HepG2 (cell line): ENCODE measurements around the gene CERS6. TPM values are rescaled to one million over a fixed set of nuclear protein-coding genes. Genes with fewer than 3 reads are reported as not detected.

Source experiments
- ATAC-seq: fragments of 200-7000 bp; cut with Tn5 transposase; 3 replicates; pipeline ENCODE4 v1.9.1; 2020; ENCODE audit warnings: mild to moderate bottlenecking, moderate library complexity
- BruUV-seq: library from RNA; stranded (reverse); fragments of 400-500 nt; replicated peaks from 2 replicates; lab custom pipeline; 2021; lab: Mats Ljungman, UMichigan
- CTCF ChIA-PET: fragments of 300-600 bp; formaldehyde crosslinking; extraction: SDS; loops from one replicate; lab custom pipeline; 2021; ENCODE audit warnings: low total read pairs, inconsistent platforms, low intra/inter-chr PET ratio; lab: Yijun Ruan, JAX
- POLR2A ChIA-PET: fragments of 350-600 bp; sonication (Branson Sonifier 250); formaldehyde crosslinking; loops from one replicate; lab custom pipeline; 2020; ENCODE audit warnings: antibody characterized with exemption, inconsistent platforms; lab: Yijun Ruan, JAX
- DNase-seq: peaks from one replicate; pipeline ENCODE4 v3.0.0-alpha.2; 2015; ENCODE audit warnings: low spot score
- FAIRE-seq: peaks from 3 replicates; lab custom pipeline; 2011; peaks lifted over from hg19 to GRCh38; lab: Jason Lieb, UNC
- H2AFZ ChIP-seq: one replicate; pipeline ENCODE4 v1.6.1; 2011; ENCODE audit warnings: low read length, inconsistent platforms
- H3K27ac ChIP-seq: fragments of 300-600 bp; 3 replicates; pipeline ENCODE4 v1.8.0; 2011; ENCODE audit warnings: mixed run types, mild to moderate bottlenecking, mixed read lengths, low read length, inconsistent platforms; ENCODE audit not compliant: insufficient read depth; ENCODE audit errors: extremely low read length
- H3K27me3 ChIP-seq, 2 experiments: fragments of 200-600 bp in 1 of 2; 2 replicates in 1 of 2; 3 replicates in 1 of 2; pipeline versions ENCODE4 v1.6.0 to v1.8.0; 2011; ENCODE audit warnings: low read length in 2 of 2, mild to moderate bottlenecking in 2 of 2, moderate library complexity in 2 of 2, inconsistent platforms in 1 of 2; ENCODE audit not compliant: insufficient read depth in 2 of 2, control insufficient read depth in 1 of 2
- H3K36me3 ChIP-seq, 2 experiments: fragments of 200-600 bp in 1 of 2; replicated peaks in 1 of 2; 2 replicates in 1 of 2; 3 replicates in 1 of 2; pipeline versions ENCODE4 v1.5.1 to v1.8.0; 2011; ENCODE audit warnings: low read length in 2 of 2, inconsistent platforms in 1 of 2; ENCODE audit not compliant: insufficient read depth in 2 of 2, control insufficient read depth in 1 of 2
- H3K4me1 ChIP-seq: 2 replicates; pipeline ENCODE4 v1.5.1; 2012; ENCODE audit warnings: low read length, inconsistent platforms; ENCODE audit not compliant: insufficient read depth
- H3K4me2 ChIP-seq: 2 replicates; pipeline ENCODE4 v1.6.0; 2011; ENCODE audit warnings: low read depth, low read length, inconsistent platforms
- H3K4me3 ChIP-seq, 3 experiments: fragments of 200-600 bp in 1 of 3; sonication (generic), shearing (Covaris generic) in 1 of 3; replicated peaks in 1 of 3; 2 replicates each; pipeline ENCODE4 v1.5.1; 2011 to 2016; ENCODE audit warnings: low read length in 3 of 3, inconsistent platforms in 2 of 3, low read depth in 2 of 3, mild to moderate bottlenecking in 2 of 3, control low read depth in 1 of 3, mixed read lengths in 1 of 3; ENCODE audit not compliant: insufficient read depth in 1 of 3
- H3K79me2 ChIP-seq: one replicate; pipeline ENCODE4 v1.6.1; 2011; ENCODE audit warnings: low read length, inconsistent platforms; ENCODE audit not compliant: insufficient read depth
- H3K9ac ChIP-seq: 2 replicates; pipeline ENCODE4 v1.6.0; 2011; ENCODE audit warnings: mild to moderate bottlenecking, low read depth, low read length, inconsistent platforms; ENCODE audit not compliant: insufficient read depth
- H3K9me3 ChIP-seq: 2 replicates; pipeline ENCODE4 v1.5.1; 2012; ENCODE audit warnings: mild to moderate bottlenecking, low read length
- H4K20me1 ChIP-seq: 2 replicates; pipeline ENCODE4 v1.6.0; 2011; ENCODE audit warnings: inconsistent platforms, mild to moderate bottlenecking, low read length, moderate library complexity; ENCODE audit not compliant: insufficient read depth
- CCAR2 ChIP-seq: fragments of 200-400 bp; formaldehyde crosslinking; optimal IDR thresholded peaks from 2 replicates; pipeline ENCODE3; 2018; ENCODE audit warnings: low read depth, mild to moderate bottlenecking, low read length, moderate library complexity
- FOXK2 ChIP-seq: fragments of 450-650 bp; IDR thresholded peaks from 2 replicates; pipeline ENCODE4 v1.6.1; 2016
- FOXO1 ChIP-seq: sonication (generic); formaldehyde crosslinking; IDR thresholded peaks from 2 replicates; pipeline ENCODE4 v1.4.0; 2020; ENCODE audit warnings: missing genetic modification reagents
- HIVEP1 ChIP-seq: sonication (generic); formaldehyde crosslinking; IDR thresholded peaks from 2 replicates; pipeline ENCODE4 v1.4.0; 2020; ENCODE audit warnings: mild to moderate bottlenecking, missing genetic modification reagents
- U2AF2 ChIP-seq: fragments of 200-400 bp; formaldehyde crosslinking; IDR thresholded peaks from 2 replicates; pipeline ENCODE4 v1.6.1; 2017; ENCODE audit warnings: low read depth, mild to moderate bottlenecking, low read length
- XBP1 ChIP-seq: sonication (generic); formaldehyde crosslinking; IDR thresholded peaks from 2 replicates; pipeline ENCODE4 v1.5.0; 2020; ENCODE audit warnings: missing genetic modification reagents
- ZBTB20 ChIP-seq: sonication (generic); formaldehyde crosslinking; IDR thresholded peaks from 2 replicates; pipeline ENCODE4 v1.8.1; 2023; ENCODE audit warnings: missing genetic modification reagents, low read depth, mild to moderate bottlenecking, borderline replicate concordance
- WGBS: methylation state at CpG from one replicate; pipeline ENCODE4 v1.1.6; 2017; ENCODE audit warnings: low lambda C conversion rate; 5-methylcytosine and 5-hydroxymethylcytosine counted together
- in situ Hi-C: cut with HindIII; loops from 2 replicates; pipeline ENCODE4 v1.10.0; 2017; ENCODE audit warnings: low pct_unique_long_range_greater_than_20kb; ENCODE audit not compliant: extremely low pct_ligation_motif_present
- intact Hi-C: fragments of 100-400 bp; cut with micrococcal nuclease; formaldehyde crosslinking; loops from one replicate; pipeline ENCODE4 v1.10.0; 2022; ENCODE audit not compliant: unreplicated experiment
- polyA plus RNA-seq, 8 experiments: library from polyadenylated mRNA; depleted of rRNA in 3 of 8; stranded (reverse) in 7 of 8; unstranded in 1 of 8; fragments of >200 nt; fragmentation: Illumina TruSeq in 4 of 8; extraction: Trizol in 4 of 8; gene quantifications; 2 replicates each; pipeline versions ENCODE4 v1.2.1 to v1.2.3, GENCODE V29; 2011 to 2016; ENCODE audit warnings: low read depth in 4 of 8, missing spikeins in 1 of 8, mixed read lengths in 1 of 8; ENCODE audit not compliant: insufficient read depth in 1 of 8
- total RNA-seq, 5 experiments: library from RNA; depleted of rRNA; stranded (reverse); fragments of >200 nt; fragmentation: Illumina TruSeq; extraction: Trizol; gene quantifications; 2 replicates each; pipeline ENCODE4 v1.2.3, GENCODE V29; 2016; ENCODE audit warnings: low read depth in 1 of 5
- TF ChIP-seq, protein P1 (sequence below): sonication (generic); formaldehyde crosslinking; IDR thresholded peaks from 2 replicates; pipeline ENCODE4 v1.9.0; 2021; ENCODE audit warnings: missing genetic modification reagents, borderline replicate concordance

The CERS6 gene
- total and polyA plus RNA-seq, 2 of the 13 experiments (the other 11 are each of a cell fraction or from before 2014, with no cell fraction given) = 10.1 to 20.3 TPM

DNA sequence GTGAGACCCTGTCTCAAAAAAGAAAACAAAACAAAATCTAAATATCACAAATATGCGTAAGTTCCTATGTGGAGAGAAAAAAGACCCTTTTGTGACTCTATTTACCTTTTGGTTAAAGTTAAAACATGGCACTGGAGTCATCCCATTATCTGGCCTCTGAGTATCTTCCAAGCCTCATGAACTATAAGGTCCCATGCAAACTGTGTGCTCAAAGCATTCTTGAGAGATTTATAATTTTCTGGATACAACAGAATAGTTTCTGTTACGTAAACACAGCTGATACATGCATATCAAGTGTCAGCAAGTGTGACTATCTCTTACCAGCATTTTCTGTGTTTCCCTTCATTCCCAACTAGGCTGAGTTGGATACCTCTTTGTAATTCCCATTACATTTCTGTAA lies 337.5 kb downstream of the CERS6 start:
- CTCF ChIA-PET = no interaction called here
- Histone ChIP-seq H3K4me3 (no peak overlapping the region), H2AFZ (no peak overlapping the region), H3K4me2 (no peak overlapping the region), H3K27ac (no peak overlapping the region), H4K20me1 (no peaks in the 10 kb centered on the region), H3K79me2 (no peaks in the 10 kb centered on the region), H3K27me3 (no peaks in the 10 kb centered on the region; a peak in 1 of 5 replicates), H3K4me1 (no peaks in the 10 kb centered on the region), H3K9ac (no peak overlapping the region), H3K36me3 (no peaks in the 10 kb centered on the region), H3K9me3 (no peaks in the 10 kb centered on the region)
- TF ChIP-seq FOXO1 (CRISPR knock-in tag) (no peak), ZBTB20 (CRISPR knock-in tag) (no peak), U2AF2 (no peak), XBP1 (CRISPR knock-in tag) (no peak), FOXK2 (no peak), HIVEP1 (CRISPR knock-in tag) (no peak), CCAR2 (no peak)
- TF ChIP-seq, protein P1, sequence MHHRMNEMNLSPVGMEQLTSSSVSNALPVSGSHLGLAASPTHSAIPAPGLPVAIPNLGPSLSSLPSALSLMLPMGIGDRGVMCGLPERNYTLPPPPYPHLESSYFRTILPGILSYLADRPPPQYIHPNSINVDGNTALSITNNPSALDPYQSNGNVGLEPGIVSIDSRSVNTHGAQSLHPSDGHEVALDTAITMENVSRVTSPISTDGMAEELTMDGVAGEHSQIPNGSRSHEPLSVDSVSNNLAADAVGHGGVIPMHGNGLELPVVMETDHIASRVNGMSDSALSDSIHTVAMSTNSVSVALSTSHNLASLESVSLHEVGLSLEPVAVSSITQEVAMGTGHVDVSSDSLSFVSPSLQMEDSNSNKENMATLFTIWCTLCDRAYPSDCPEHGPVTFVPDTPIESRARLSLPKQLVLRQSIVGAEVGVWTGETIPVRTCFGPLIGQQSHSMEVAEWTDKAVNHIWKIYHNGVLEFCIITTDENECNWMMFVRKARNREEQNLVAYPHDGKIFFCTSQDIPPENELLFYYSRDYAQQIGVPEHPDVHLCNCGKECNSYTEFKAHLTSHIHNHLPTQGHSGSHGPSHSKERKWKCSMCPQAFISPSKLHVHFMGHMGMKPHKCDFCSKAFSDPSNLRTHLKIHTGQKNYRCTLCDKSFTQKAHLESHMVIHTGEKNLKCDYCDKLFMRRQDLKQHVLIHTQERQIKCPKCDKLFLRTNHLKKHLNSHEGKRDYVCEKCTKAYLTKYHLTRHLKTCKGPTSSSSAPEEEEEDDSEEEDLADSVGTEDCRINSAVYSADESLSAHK (CRISPR knock-in tag) = no peak
- ATAC-seq (no peak), DNase-seq (no peak), FAIRE-seq (no peak)
- 50% methylated on average over 2 of the region's 2 CpGs for WGBS
- BruUV-seq = no TSS peak
- in situ Hi-C loops = no loop called here
- intact Hi-C loops = no loop called here
- POLR2A ChIA-PET = interaction anchor here (0.6 kb wide), 1 partner anchor 273 kb away, joined by 3 read pairs; no protein-coding TSS in a partner anchor
